Measurements from ENCODE around the gene EFNA5. TPM values are rescaled to one million over a fixed set of nuclear protein-coding genes. Genes with fewer than 3 reads are reported as not detected.
A peak's percentile ranks its signal among the peaks of the same experiment; 100 is the strongest.
"Not testable (repeated sequence)": the region's sequence is repeated elsewhere in the genome, so short reads cannot be mapped to it uniquely, and the experiment has no call there.

Gene EFNA5
- total RNA-seq, 1 donor from 2014 or later: 8.2 TPM

- DNase-seq (ENCODE audit: low read depth): no peak
Observed at GRCh38 chr5:107373549-107374263, 297.0 kb downstream of the EFNA5 start.

GRCh38 chr5:107372723-107373450 is 297.9 kb downstream of the EFNA5 start:
- no peak for DNase-seq (ENCODE audit: low read depth)

- peak; percentile 61 for DNase-seq (ENCODE audit: low read depth)
Observed at GRCh38 chr5:107370396-107370968, 300.3 kb downstream of the EFNA5 start.

GRCh38 chr5:107369622-107370021 is 301.1 kb downstream of the EFNA5 start:
- no peak for DNase-seq (ENCODE audit: low read depth)

GRCh38 chr5:107368615-107369014 is 302.1 kb downstream of the EFNA5 start:
- no peak for DNase-seq (ENCODE audit: low read depth)

GRCh38 chr5:107367939-107368338 is 302.8 kb downstream of the EFNA5 start:
- no peak for DNase-seq (ENCODE audit: low read depth)

- no peak for DNase-seq (ENCODE audit: low read depth)
Observed at GRCh38 chr5:107367480-107367879, 303.3 kb downstream of the EFNA5 start.

GRCh38 chr5:107365320-107366109 is 305.2 kb downstream of the EFNA5 start:
- DNase-seq (ENCODE audit: low read depth): peak; percentile 56

GRCh38 chr5:107364443-107365319 is 306.1 kb downstream of the EFNA5 start:
- no peak for DNase-seq (ENCODE audit: low read depth)

GRCh38 chr5:107363768-107364167 is 307.0 kb downstream of the EFNA5 start:
- no peak for DNase-seq (ENCODE audit: low read depth)

- peak; percentile 31 for DNase-seq (ENCODE audit: low read depth)
Observed at GRCh38 chr5:107361945-107362344, 308.8 kb downstream of the EFNA5 start.

- no peak for DNase-seq (ENCODE audit: low read depth)
Observed at GRCh38 chr5:107359916-107360234, 310.9 kb downstream of the EFNA5 start.

GRCh38 chr5:107359033-107359915 is 311.5 kb downstream of the EFNA5 start:
- peak; percentile 41 for DNase-seq (ENCODE audit: low read depth)

GRCh38 chr5:107356891-107357290 is 313.8 kb downstream of the EFNA5 start:
- no peak for DNase-seq (ENCODE audit: low read depth)

GRCh38 chr5:107352576-107352975 is 318.2 kb downstream of the EFNA5 start:
- no peak for DNase-seq (ENCODE audit: low read depth)

- not testable (repeated sequence) for DNase-seq (ENCODE audit: low read depth)
Observed at GRCh38 chr5:107346580-107346979, 324.2 kb downstream of the EFNA5 start.

GRCh38 chr5:107342371-107342770 is 328.4 kb downstream of the EFNA5 start:
- no peak for DNase-seq (ENCODE audit: low read depth)

- DNase-seq (ENCODE audit: low read depth): no peak
Observed at GRCh38 chr5:107341376-107342084, 329.2 kb downstream of the EFNA5 start.

GRCh38 chr5:107340631-107341030 is 330.1 kb downstream of the EFNA5 start:
- DNase-seq (ENCODE audit: low read depth): no peak
